ENCODE data around the gene NACC1.

DNA sequence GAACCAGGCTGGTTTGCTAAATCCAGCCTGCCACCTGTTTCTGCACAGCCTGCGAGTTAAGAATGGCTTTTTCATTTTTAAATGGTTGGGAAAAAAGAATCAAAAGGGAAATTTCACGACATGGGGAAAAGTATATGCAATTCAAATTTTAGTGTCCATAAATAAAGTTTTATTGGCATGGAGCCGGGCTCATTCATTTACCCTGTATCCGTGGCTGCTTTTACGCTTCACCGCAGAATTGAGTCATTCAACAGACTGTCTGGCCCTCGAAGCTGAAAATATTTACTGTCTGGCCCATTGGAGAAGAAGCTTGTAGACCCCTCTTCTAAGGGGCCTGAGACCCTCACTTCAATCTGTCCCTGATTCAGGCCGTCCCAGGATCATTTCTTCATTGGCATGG is 58.3 kb downstream of the NACC1 start:
- no peak for TF ChIP-seq POLR2A (IDR thresholded peaks at IDR 0.05)
- no peak for TF ChIP-seq CTCF (IDR thresholded peaks at IDR 0.05)

Measured in testis (tissue), 2 donors.